IMR-90 (cell line): ENCODE measurements around the gene IL21R.

Source experiments
- BHLHE40 ChIP-seq: fragments of 150-350 bp; IDR thresholded peaks from 2 replicates; pipeline ENCODE4 v1.6.1; 2016; ENCODE audit warnings: mild to moderate bottlenecking, low read depth, low read length
- CEBPB ChIP-seq: IDR thresholded peaks from 2 replicates; pipeline ENCODE4 v1.6.1; 2012; ENCODE audit warnings: low read depth, low read length, improper control_type of control experiment
- CTCF ChIP-seq: conservative IDR thresholded peaks from 2 replicates; pipeline ENCODE4 v1.5.1; 2012; ENCODE audit warnings: mild to moderate bottlenecking, low read depth, low read length, improper control_type of control experiment
- ELK1 ChIP-seq: fragments of 150-350 bp; IDR thresholded peaks from 2 replicates; pipeline ENCODE4 v1.6.1; 2016; ENCODE audit warnings: low read depth, mild to moderate bottlenecking, low read length, moderate library complexity, borderline replicate concordance
- MAFK ChIP-seq: IDR thresholded peaks from 2 replicates; pipeline ENCODE4 v1.6.1; 2012; ENCODE audit warnings: low read depth, low read length, improper control_type of control experiment
- MXI1 ChIP-seq: IDR thresholded peaks from 2 replicates; pipeline ENCODE4 v1.6.1; 2012; ENCODE audit warnings: low read depth, mild to moderate bottlenecking, low read length, moderate library complexity, borderline replicate concordance
- NFE2L2 ChIP-seq: fragments of 150-350 bp; IDR thresholded peaks from 2 replicates; pipeline ENCODE4 v1.6.1; 2016; ENCODE audit warnings: low read depth, mild to moderate bottlenecking, low read length
- POLR2A ChIP-seq: IDR thresholded peaks from 2 replicates; pipeline ENCODE4 v1.6.1; 2012; ENCODE audit warnings: mild to moderate bottlenecking, low read depth, low read length
- RAD21 ChIP-seq: IDR thresholded peaks from 2 replicates; pipeline ENCODE4 v1.6.1; 2012; ENCODE audit warnings: low read length, improper control_type of control experiment
- RCOR1 ChIP-seq: IDR thresholded peaks from 2 replicates; pipeline ENCODE4 v1.6.1; 2012; ENCODE audit warnings: mild to moderate bottlenecking, low read length, improper control_type of control experiment; ENCODE audit not compliant: insufficient replicate concordance
- RFX5 ChIP-seq: IDR thresholded peaks from 2 replicates; pipeline ENCODE4 v1.8.0; 2012; ENCODE audit warnings: low read depth, mild to moderate bottlenecking, low read length, moderate library complexity
- SMC3 ChIP-seq: fragments of 150-350 bp; IDR thresholded peaks from 2 replicates; pipeline ENCODE4 v1.6.1; 2016; ENCODE audit warnings: low read depth, mild to moderate bottlenecking, antibody characterized with exemption, low read length, moderate library complexity
- USF2 ChIP-seq: fragments of 150-350 bp; IDR thresholded peaks from 2 replicates; pipeline ENCODE4 v1.6.1; 2017; ENCODE audit warnings: mild to moderate bottlenecking, antibody characterized with exemption, low read length, low read depth

GRCh38 chr16:27365142-27366089 is 36.6 kb upstream of the IL21R start:
- TF ChIP-seq POLR2A, result no peak
- no peak for TF ChIP-seq SMC3
- TF ChIP-seq CTCF, result no peak
- TF ChIP-seq MXI1, result no peak
- no peak for TF ChIP-seq RCOR1
- TF ChIP-seq MAFK, result no peak
- TF ChIP-seq RFX5, result no peak
- TF ChIP-seq USF2, result no peak
- no peak for TF ChIP-seq NFE2L2
- TF ChIP-seq ELK1, result no peak
- TF ChIP-seq CEBPB, result no peak
- no peak for TF ChIP-seq RAD21
- TF ChIP-seq BHLHE40, result no peak
